ENCODE results near the gene TPGS1. TPM values are rescaled to one million over a fixed set of nuclear protein-coding genes. Genes with fewer than 3 reads are reported as not detected.

TPGS1 gene
- total RNA-seq, 1 donor from 2014 or later, result 25.4 TPM

DNA sequence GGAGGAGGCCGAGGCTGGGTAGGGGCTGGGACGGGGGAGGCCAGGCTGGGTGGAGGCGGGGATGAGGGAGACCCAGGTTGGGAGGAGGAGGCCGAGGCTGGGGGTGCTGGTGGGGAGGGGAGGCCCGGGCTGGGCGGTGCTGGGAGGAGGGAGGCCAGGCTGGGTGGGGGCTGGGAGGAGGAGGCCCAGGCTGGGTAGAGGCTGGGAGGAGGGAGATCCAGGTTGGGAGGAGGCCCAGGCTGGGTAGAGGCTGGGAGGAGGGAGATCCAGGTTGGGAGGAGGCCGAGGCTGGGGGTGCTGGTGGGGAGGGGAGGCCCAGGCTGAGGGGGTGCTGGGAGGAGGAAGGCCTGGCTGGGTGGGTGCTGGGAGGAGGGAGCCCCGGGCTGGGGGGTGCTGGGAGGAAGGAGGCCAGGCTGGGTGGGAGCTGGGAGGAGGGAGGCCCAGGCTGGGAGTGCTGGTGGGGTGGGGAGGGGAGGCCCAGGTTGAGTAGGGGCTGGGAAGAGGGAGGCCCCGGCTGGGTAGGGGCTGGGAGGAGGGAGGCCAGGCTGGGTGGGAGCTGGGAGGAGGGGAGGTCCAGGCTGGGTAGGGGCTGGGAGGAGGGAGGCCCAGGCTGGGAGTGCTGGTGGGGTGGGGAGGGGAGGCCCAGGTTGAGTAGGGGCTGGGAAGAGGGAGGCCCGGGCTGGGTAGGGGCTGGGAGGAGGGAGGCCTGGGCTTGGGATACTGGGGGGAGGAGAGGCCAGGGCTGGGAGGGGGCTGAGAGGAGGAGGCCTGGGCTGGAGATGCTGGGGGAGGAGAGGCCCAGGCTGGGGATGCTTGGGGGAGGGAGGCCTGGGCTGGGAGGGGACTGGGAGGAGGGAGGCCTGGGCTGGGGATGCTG is 10.7 kb downstream of the TPGS1 start:
- DNase-seq (ENCODE audit: extremely low spot score, unreplicated experiment), result no peak
- TF ChIP-seq, protein P1, sequence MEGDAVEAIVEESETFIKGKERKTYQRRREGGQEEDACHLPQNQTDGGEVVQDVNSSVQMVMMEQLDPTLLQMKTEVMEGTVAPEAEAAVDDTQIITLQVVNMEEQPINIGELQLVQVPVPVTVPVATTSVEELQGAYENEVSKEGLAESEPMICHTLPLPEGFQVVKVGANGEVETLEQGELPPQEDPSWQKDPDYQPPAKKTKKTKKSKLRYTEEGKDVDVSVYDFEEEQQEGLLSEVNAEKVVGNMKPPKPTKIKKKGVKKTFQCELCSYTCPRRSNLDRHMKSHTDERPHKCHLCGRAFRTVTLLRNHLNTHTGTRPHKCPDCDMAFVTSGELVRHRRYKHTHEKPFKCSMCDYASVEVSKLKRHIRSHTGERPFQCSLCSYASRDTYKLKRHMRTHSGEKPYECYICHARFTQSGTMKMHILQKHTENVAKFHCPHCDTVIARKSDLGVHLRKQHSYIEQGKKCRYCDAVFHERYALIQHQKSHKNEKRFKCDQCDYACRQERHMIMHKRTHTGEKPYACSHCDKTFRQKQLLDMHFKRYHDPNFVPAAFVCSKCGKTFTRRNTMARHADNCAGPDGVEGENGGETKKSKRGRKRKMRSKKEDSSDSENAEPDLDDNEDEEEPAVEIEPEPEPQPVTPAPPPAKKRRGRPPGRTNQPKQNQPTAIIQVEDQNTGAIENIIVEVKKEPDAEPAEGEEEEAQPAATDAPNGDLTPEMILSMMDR (IDR thresholded peaks at IDR 0.05), result no peak

DNA sequence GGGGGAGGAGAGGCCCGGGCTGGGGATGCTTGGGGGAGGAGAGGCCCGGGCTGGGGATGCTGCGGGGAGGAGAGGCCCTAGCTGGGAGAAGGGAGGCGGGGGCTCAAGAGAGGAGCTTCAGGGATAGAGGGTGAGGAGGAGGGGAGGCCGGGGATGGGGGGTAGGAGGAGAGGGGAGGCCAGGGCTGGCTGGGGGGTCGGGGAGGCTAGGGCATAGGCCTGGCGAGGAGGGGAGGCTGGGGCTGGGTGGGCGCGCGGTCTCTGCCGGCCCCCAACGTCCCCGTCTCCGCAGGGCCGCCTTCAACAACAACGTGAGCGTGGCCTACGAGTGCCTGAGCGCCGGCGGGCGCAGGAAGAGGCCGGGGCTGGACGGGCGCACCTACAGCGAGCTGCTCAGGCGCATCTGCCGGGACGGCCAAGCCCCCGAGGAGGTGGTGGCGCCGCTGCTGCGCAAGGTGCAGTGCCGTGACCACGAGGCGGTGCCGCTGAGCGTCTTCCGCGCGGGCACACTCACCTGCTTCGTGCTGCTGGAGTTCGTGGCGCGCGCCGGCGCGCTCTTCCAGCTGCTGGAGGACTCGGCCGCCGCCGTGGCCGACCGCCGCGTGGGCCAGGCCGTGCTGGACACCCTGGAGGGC is 11.4 kb downstream of the TPGS1 start:
- Mint-ChIP-seq H3K4me3 (ENCODE audit: unreplicated experiment) (no peak overlapping the region), H3K27ac (ENCODE audit: unreplicated experiment) (no peak overlapping the region), H3K27me3 (ENCODE audit: unreplicated experiment) (no peaks in the 10 kb centered on the region), H3K4me1 (ENCODE audit: unreplicated experiment) (peaks cover 4% of the 10 kb centered on the region), H3K36me3 (ENCODE audit: unreplicated experiment) (no peaks in the 10 kb centered on the region), H3K9me3 (ENCODE audit: unreplicated experiment) (no peaks in the 10 kb centered on the region)
- TF ChIP-seq, protein P1 (IDR thresholded peaks at IDR 0.05), result no peak
- DNase-seq (ENCODE audit: extremely low spot score, unreplicated experiment), result no peak

More for the DNA sequence above, 10.7 kb downstream of the TPGS1 start:
- Mint-ChIP-seq H3K4me1 (ENCODE audit: unreplicated experiment) (peaks cover 4% of the 10 kb centered on the region), H3K9me3 (ENCODE audit: unreplicated experiment) (no peaks in the 10 kb centered on the region), H3K4me3 (ENCODE audit: unreplicated experiment) (no peak overlapping the region), H3K36me3 (ENCODE audit: unreplicated experiment) (no peaks in the 10 kb centered on the region), H3K27me3 (ENCODE audit: unreplicated experiment) (no peaks in the 10 kb centered on the region), H3K27ac (ENCODE audit: unreplicated experiment) (no peak overlapping the region)

DNA sequence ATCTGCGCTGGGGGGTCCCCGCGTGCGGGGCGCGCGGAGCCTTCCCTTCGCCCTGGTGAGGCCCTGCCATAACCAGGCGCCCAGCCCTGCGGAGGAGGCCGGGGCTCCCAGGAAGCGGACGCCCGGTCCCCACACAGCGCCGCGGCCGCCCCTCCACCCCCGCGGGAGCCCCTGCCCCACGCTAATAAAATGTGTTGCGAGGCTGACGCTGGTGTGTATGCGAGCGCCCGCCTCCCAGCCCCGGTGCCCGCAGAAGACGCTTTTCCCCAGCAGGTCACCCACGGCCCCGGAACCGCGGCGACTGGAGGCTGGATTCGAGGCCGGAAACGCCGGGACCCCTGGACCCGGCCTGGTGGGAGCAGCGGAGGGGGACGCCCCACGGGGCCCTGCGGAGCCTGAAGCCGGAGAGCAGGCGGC is 12.2 kb downstream of the TPGS1 start:
- H3K4me1 Mint-ChIP-seq (ENCODE audit: unreplicated experiment), result peaks cover 9% of the 10 kb centered on the region
- no peak for DNase-seq (ENCODE audit: extremely low spot score, unreplicated experiment)

GRCh38 chr19:522726-523125 is 15.4 kb downstream of the TPGS1 start:
- H3K4me3 Mint-ChIP-seq (ENCODE audit: unreplicated experiment), result no peak overlapping the region
- TF ChIP-seq, protein P1 (IDR thresholded peaks at IDR 0.05), result no peak
- no peak for DNase-seq (ENCODE audit: extremely low spot score, unreplicated experiment)
- H3K36me3 Mint-ChIP-seq (ENCODE audit: unreplicated experiment), result no peaks in the 10 kb centered on the region
- peaks cover 8% of the 10 kb centered on the region for H3K4me1 Mint-ChIP-seq (ENCODE audit: unreplicated experiment)
- H3K27ac Mint-ChIP-seq (ENCODE audit: unreplicated experiment), result no peak overlapping the region
- H3K27me3 Mint-ChIP-seq (ENCODE audit: unreplicated experiment), result no peaks in the 10 kb centered on the region
- H3K9me3 Mint-ChIP-seq (ENCODE audit: unreplicated experiment), result no peaks in the 10 kb centered on the region

More for the DNA sequence above, 12.2 kb downstream of the TPGS1 start:
- no peaks in the 10 kb centered on the region for H3K27me3 Mint-ChIP-seq (ENCODE audit: unreplicated experiment)
- no peak overlapping the region for H3K4me3 Mint-ChIP-seq (ENCODE audit: unreplicated experiment)
- no peak overlapping the region for H3K27ac Mint-ChIP-seq (ENCODE audit: unreplicated experiment)
- H3K36me3 Mint-ChIP-seq (ENCODE audit: unreplicated experiment), result no peaks in the 10 kb centered on the region
- TF ChIP-seq, protein P1 (IDR thresholded peaks at IDR 0.05), result no peak
- no peaks in the 10 kb centered on the region for H3K9me3 Mint-ChIP-seq (ENCODE audit: unreplicated experiment)

GRCh38 chr19:524062-524674 is 16.9 kb downstream of the TPGS1 start:
- H3K27me3 Mint-ChIP-seq (ENCODE audit: unreplicated experiment), result no peaks in the 10 kb centered on the region
- H3K36me3 Mint-ChIP-seq (ENCODE audit: unreplicated experiment), result no peaks in the 10 kb centered on the region
- DNase-seq (ENCODE audit: extremely low spot score, unreplicated experiment), result no peak
- no peaks in the 10 kb centered on the region for H3K9me3 Mint-ChIP-seq (ENCODE audit: unreplicated experiment)
- TF ChIP-seq, protein P1 (IDR thresholded peaks at IDR 0.05), result no peak
- H3K4me3 Mint-ChIP-seq (ENCODE audit: unreplicated experiment), result no peak overlapping the region
- peaks cover 8% of the 10 kb centered on the region for H3K4me1 Mint-ChIP-seq (ENCODE audit: unreplicated experiment)
- peak overlapping the region; percentile 50 for H3K27ac Mint-ChIP-seq (ENCODE audit: unreplicated experiment)

Data from osteocyte (in vitro differentiated cells).